Colon (tissue), 2 donors: ENCODE data around the gene CCDC110.

ENCODE experiments used
- FAIRE-seq: peaks from 2 replicates; lab custom pipeline; 2012; peaks lifted over from hg19 to GRCh38; lab: Jason Lieb, UNC
- donor health status: control.
- donor health status: control.

The CCDC110 gene

DNA sequence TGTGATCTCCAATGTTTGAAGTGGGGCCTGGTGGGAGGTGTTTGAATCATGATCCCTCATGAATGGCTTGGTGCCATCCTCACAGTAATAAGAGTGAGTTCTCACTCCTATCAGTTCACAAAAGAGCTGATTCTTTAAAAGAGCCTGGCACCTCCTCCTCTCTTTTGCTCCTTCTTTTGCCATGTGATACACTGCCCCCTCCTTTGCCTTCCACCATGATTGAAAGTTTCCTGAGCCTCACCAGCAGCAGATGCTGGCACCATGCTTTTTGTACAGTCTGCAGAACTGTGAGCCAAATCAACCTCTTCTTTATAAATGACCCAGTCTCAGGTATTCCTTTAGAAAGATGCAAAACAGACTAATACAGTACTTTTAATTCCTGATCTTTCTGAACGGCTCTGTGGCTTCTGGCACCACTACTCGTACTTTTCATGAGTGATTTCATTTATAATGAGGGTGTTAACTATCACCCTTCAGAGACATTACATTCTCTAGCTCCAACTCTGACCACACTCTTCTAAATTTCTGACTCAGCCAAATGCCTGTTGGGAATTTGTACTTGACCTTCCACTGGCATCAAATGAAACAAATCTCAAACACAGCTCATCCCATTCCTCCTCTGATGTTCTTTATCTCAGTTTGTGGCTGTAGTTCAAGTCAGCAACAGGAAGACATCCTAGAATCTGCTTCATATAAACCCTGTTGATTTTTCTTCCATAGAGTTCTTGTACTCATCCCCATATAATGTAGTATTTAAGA, 50.0 kb downstream of the CCDC110 start:
- FAIRE-seq = no peak

DNA sequence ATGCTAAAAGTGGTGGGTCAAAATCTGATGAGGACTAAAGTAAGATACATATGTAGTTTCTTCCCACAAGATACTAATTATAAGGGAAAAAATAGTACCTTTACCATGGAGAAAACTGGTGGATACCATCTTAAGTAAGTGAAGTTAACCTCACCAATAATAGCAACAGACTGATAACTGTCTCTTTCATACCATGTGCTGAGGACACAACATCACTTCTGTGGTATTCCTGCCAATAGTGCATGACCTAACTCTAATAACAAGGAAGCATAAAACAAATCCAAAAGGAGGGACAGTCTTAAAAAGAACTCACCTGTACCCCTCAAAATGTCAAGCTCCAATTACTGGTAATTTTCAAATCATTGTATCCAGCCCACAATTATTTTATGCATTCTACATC, 54.6 kb downstream of the CCDC110 start:
- no peak for FAIRE-seq

DNA sequence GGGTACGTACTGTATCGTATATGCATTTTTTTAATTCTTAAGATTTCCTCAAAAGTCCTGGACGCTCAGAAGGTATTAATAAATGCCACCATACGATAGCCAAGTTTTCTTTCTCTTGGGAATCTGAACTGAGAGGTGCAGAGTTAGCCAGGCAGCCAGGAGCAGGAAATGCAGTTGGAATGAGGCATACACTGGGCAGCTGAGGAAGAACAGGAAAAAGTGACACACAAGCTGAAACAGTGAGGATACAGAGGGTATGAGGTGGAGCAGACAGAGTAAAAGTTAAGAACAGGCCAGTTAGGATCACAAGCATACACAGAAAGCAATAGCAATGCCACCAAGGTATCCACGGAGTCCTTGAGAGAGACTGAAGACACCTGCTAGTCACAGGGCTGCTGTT, 59.1 kb downstream of the CCDC110 start:
- FAIRE-seq = no peak

DNA sequence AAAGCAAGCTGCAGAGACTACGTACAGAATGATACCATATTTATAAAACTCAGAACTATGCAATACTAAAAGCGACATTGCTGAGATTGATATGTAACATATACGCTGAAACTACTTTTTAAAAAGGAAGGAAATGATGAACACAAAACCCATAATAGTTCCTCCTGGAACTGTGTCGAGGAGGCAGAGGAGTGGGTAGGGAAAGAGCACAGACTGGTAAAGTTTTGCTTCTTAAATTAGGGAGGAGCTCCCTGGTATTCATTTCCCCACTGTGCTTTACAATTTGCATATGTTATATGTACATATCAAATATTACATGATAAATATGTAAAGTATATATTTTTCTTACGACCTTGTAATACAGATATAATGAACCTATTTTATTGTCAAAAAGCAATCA, 59.7 kb downstream of the CCDC110 start:
- no peak for FAIRE-seq

DNA sequence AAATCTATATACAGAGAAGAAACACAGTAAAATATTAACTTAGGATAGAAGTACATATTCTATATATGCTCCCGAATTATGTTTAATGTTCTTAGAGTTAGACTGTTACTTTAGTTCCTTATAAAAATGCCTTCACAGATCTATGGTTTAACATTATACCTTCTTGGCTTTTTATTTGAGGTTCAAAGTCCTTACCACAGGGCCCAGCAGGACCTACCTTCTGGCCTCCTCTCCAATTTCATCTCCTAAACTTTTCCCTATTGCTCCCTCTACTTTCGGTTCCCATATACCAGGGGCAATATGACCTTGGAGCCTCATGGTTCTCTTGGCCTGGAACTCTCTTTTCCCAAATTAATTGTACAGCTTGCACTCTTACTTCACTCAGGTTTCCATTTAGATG, 63.1 kb downstream of the CCDC110 start:
- FAIRE-seq = no peak

DNA sequence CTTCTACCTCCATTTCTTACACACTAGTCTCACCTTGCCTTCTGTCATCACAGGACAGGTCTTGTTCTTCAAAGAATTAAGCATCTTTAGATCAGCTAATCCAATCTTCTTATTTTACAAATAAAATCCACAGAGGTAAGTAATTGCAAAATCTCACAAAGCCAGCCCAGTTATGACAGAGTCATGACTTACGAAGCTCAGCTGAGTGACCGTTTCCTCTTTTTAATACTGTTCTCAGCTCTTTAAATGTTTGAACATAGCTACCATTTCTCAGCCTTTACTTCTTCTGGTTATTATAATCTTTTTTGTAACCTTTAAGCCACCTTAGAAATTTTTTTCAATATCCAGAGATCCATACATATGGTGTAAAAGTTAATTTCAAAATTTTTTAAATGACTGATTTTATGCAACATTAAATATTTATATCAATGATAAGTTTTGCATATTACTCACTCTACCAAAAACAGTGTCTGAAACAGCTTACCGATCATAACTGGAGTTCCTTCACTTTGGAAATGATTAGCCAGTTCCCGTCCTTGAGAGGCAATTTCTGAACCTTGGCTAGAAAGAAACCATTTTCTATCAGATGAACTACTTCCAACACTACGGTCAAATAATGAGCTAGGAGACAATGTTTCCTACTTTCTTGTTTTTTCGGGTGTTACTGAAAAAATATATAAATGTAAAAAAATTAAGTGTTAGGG, 66.1 kb downstream of the CCDC110 start:
- no peak for FAIRE-seq

DNA sequence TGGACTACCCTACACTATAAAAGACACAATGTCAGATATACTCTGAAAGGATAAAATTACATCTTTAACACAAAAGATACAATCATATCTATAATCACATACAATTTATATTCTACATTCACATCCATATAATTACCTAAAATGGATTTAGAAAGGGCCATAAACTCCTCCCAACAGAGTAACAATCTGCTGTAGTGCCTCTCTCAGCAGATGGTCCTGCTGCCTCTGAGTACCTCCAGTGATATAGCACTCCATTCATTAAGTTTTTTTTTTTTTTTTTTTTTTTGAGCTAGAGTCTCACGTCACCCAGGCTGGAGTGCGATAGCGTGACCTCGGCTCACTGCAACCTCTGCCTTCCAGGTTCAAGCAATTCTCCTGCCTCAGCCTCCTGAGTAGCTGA, 67.5 kb downstream of the CCDC110 start:
- no peak for FAIRE-seq

DNA sequence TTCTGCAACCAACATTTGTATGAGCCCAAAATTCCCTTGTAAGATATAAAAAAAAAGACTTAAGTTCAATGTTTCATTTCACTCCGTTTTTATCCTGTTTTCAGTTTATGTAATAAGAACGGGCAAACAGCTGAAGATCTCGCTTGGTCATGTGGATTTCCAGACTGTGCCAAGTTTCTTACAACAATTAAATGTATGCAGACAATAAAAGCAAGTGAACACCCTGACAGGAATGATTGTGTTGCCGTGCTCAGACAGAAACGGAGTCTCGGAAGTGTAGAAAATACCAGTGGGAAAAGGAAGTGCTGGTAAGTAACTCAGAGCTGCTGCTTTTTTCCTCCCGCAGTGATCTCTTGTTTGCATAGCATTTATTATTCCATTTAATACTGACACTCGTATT, 72.1 kb downstream of the CCDC110 start:
- peak; percentile 38 for FAIRE-seq

DNA sequence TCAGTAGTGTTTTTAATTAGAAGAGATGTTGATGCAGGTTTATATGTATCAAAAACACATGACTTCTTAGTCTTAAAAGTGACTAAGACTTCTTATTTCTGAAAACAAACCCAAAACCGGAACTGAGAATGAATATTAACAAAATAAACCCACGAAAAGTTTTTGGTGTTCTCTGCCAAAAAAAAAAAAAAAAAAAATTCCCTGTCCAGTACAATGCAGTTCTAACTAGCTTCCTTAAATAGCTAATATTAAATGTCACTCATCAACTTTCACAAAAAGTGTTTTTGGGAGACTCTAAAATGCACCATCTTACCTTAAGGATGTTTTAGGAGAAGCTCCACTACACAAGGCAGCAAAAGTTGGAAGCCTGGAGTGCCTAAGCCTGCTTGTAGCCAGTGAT, 72.9 kb downstream of the CCDC110 start:
- no peak for FAIRE-seq

DNA sequence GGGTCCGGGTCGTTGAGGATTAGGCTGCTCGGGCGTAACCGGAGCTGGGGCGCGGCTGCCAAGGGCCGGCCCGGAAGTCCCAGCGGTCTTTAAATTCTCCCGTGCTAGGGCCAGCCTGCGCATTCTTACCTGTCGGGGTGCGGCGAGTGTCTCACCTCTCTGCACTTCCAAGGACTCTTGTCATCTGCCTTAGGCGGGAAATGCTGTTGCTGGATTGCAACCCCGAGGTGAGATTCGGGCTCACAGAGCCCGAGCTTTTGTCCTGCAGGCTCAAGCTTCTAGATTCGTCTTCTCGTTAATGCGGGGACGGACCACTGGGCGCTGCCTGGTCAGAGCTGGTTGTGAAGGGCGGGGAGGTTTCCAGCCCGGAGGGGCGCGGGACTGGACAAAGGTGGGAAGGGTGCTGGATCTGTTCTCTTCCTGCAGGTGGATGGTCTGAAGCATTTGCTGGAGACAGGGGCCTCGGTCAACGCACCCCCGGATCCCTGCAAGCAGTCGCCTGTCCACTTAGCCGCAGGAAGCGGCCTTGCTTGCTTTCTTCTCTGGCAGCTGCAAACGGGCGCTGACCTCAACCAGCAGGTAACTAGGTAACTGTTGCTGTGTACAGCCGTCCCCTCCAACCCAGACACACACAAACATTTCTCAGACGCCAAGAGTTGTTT, 74.7 kb downstream of the CCDC110 start, which contains the start of gene ANKRD37:
TSS of gene ANKRD37 (plus strand) at position 118 of the 662 bp plus-strand sequence. CDS start at position 201, 83 bp downstream.
- no peak for FAIRE-seq

DNA sequence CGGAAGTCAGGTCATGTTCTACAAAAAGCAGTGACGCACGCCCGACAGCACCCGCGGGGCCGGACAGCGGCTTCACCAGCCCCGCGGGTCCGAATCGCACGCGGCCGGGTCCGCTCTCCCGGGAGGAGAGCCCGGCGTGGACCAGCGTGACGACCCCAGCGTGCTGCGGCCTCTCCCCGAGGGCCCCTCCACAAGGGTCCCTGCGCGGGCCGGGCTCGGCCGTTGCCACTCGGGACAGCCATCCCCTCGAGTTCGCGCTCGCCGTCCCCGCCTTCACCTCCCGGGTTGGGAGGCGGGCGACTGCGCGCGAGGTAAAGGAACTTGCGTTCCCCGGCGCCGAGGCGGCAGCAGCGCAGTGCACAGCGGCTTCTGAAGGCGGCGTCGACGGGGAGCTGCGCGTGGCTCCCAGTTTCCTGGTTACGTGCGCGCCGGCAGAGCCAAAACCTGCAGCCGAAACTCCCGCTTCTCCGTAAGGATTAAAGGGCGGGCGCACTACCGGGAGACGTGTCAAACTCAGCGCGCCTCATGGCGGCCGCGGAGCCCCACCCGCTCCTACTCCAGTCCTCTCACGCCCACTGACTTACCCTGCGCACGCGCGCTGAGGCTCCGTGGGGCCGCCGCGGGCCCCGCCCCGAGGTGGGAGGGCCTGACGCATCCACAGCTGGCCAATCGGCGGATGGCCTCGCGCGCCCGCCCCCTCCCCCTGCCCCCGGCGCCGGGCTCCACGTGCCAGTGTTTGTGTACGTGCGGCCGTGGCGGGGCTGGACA, 75.4 kb downstream of the CCDC110 start:
- no peak for FAIRE-seq

DNA sequence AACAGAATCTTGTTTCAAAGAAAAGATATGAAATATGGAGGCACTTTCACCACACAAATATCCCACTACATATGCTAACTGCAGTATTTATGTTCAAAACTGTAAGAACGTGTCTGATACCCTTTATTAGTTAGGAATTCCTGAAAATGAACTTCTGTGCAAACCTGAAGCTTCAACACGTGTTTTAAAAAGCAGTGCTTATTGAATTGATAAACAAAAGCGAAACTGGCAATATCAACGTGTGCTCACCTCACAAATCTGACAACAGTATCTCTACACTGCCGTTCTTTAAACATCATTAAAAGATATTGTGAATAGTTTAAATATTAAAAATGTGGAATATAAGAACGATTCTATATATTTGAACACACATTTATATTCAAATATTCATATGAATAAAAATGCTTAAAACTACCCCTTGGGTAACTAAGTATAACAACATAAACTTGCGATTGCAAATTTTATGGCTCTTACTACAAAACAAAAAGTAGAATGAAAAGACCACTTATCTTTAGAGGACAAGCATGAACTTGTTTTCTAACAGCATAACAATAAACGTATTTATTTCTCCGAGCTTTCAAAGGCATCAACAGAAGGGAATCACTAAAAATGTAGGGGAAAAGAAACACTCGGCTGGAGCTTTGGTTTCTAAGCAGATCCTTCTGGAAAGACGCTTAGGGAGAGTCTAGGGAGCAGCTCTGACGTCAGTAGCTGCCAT, 76.1 kb downstream of the CCDC110 start, which contains the start of gene LRP2BP:
TSS of gene LRP2BP (minus strand) at position 687 of the 718 bp plus-strand sequence. CDS start 17,738 bp downstream, outside the sequence.
- peak; percentile 55 for FAIRE-seq
